IMR-90 (cell line): ENCODE results near the gene TSNAXIP1. TPM values are rescaled to one million over a fixed set of nuclear protein-coding genes. Genes with fewer than 3 reads are reported as not detected.
A peak's percentile ranks its signal among the peaks of the same experiment; 100 is the strongest.

Source experiments
- ATAC-seq: fragments of 200-7000 bp; cut with Tn5 transposase; 2 replicates; pipeline ENCODE4 v1.9.1; 2020; ENCODE audit warnings: low read depth, mild to moderate bottlenecking, moderate library complexity
- BruUV-seq: library from RNA; stranded (reverse); fragments of 400-500 nt; replicated peaks from 2 replicates; lab custom pipeline; 2021; lab: Mats Ljungman, UMichigan
- CTCF ChIA-PET: fragments of 300-600 bp; formaldehyde crosslinking; extraction: SDS; loops from one replicate; lab custom pipeline; 2021; ENCODE audit warnings: antibody characterized with exemption; lab: Yijun Ruan, JAX
- POLR2A ChIA-PET: fragments of 300-600 bp; sonication (Branson Sonifier 250); formaldehyde crosslinking; loops from one replicate; lab custom pipeline; 2022; ENCODE audit warnings: antibody characterized with exemption; ENCODE audit not compliant: unreplicated experiment; lab: Charles Lee
- DNase-seq: peaks from one replicate; pipeline ENCODE4 v3.0.0; 2013
- H2AFZ ChIP-seq: replicated peaks from 2 replicates; pipeline ENCODE3; 2013; ENCODE audit warnings: low read length, mild to moderate bottlenecking; ENCODE audit not compliant: poor library complexity
- H2AK5ac ChIP-seq: 2 replicates; pipeline ENCODE4 v1.6.1; 2013; ENCODE audit warnings: low read depth, low read length, inconsistent platforms
- H2AK9ac ChIP-seq: replicated peaks from 2 replicates; pipeline ENCODE3; 2013; ENCODE audit warnings: mild to moderate bottlenecking, low read depth, low read length, moderate library complexity; ENCODE audit not compliant: poor library complexity
- H2BK120ac ChIP-seq: 2 replicates; pipeline ENCODE4 v1.6.1; 2013; ENCODE audit warnings: low read depth, low read length, inconsistent platforms
- H2BK15ac ChIP-seq: 3 replicates; pipeline ENCODE4 v1.6.1; 2013; ENCODE audit warnings: low read depth, low read length, inconsistent platforms
- H2BK20ac ChIP-seq: 2 replicates; pipeline ENCODE4 v1.6.1; 2013; ENCODE audit warnings: low read depth, mild to moderate bottlenecking, inconsistent platforms, low read length, moderate library complexity
- H2BK5ac ChIP-seq: 2 replicates; pipeline ENCODE4 v1.6.1; 2013; ENCODE audit warnings: mild to moderate bottlenecking, low read depth, low read length, inconsistent platforms; ENCODE audit not compliant: poor library complexity, severe bottlenecking
- H3K14ac ChIP-seq: replicated peaks from 2 replicates; pipeline ENCODE4 v1.6.1; 2013; ENCODE audit warnings: low read depth, low read length, inconsistent platforms
- H3K18ac ChIP-seq: 2 replicates; pipeline ENCODE4 v1.6.1; 2013; ENCODE audit warnings: low read depth, low read length, control low read depth
- H3K23ac ChIP-seq: 2 replicates; pipeline ENCODE4 v1.6.1; 2013; ENCODE audit warnings: low read depth, low read length, inconsistent platforms
- H3K27ac ChIP-seq: 2 replicates; pipeline ENCODE4 v1.5.1; 2013; ENCODE audit warnings: mild to moderate bottlenecking, control low read depth, low read length; ENCODE audit not compliant: insufficient read depth
- H3K27me3 ChIP-seq: 2 replicates; pipeline ENCODE4 v1.6.1; 2013; ENCODE audit warnings: low read length; ENCODE audit not compliant: control insufficient read depth, insufficient read depth
- H3K36me3 ChIP-seq: 2 replicates; pipeline ENCODE4 v1.6.1; 2013; ENCODE audit warnings: low read length, mixed read lengths; ENCODE audit not compliant: control insufficient read depth, insufficient read depth
- H3K4ac ChIP-seq: 2 replicates; pipeline ENCODE4 v1.6.1; 2013; ENCODE audit warnings: low read depth, low read length, inconsistent platforms
- H3K4me1 ChIP-seq: 2 replicates; pipeline ENCODE4 v1.6.1; 2013; ENCODE audit warnings: low read length, mixed read lengths; ENCODE audit not compliant: control insufficient read depth, insufficient read depth
- H3K4me2 ChIP-seq: 2 replicates; pipeline ENCODE4 v1.6.1; 2013; ENCODE audit warnings: low read depth, mild to moderate bottlenecking, control low read depth, low read length, moderate library complexity
- H3K4me3 ChIP-seq: 2 replicates; pipeline ENCODE4 v1.5.1; 2013; ENCODE audit warnings: low read depth, mild to moderate bottlenecking, control low read depth, low read length, moderate library complexity; ENCODE audit not compliant: insufficient read depth
- H3K56ac ChIP-seq: 2 replicates; pipeline ENCODE4 v1.6.1; 2013; ENCODE audit warnings: low read length, inconsistent platforms; ENCODE audit not compliant: insufficient read depth; ENCODE audit errors: extremely low read depth
- H3K79me1 ChIP-seq, 2 experiments: 2 replicates each; pipeline ENCODE4 v1.6.1; 2013; ENCODE audit warnings: low read length in 2 of 2, inconsistent platforms in 1 of 2, low read depth in 1 of 2
- H3K9ac ChIP-seq: 2 replicates; pipeline ENCODE4 v1.6.1; 2013; ENCODE audit warnings: low read depth, low read length, control low read depth
- H3K9me1 ChIP-seq: 2 replicates; pipeline ENCODE4 v1.6.1; 2013; ENCODE audit warnings: low read length, inconsistent platforms; ENCODE audit not compliant: insufficient read depth
- H3K9me3 ChIP-seq: 2 replicates; pipeline ENCODE4 v1.6.1; 2013; ENCODE audit warnings: low read length; ENCODE audit not compliant: control insufficient read depth, insufficient read depth
- H4K20me1 ChIP-seq: 2 replicates; pipeline ENCODE4 v1.6.1; 2013; ENCODE audit warnings: low read length, inconsistent platforms; ENCODE audit not compliant: insufficient read depth
- H4K5ac ChIP-seq: 2 replicates; pipeline ENCODE4 v1.6.1; 2013; ENCODE audit warnings: mild to moderate bottlenecking, low read depth, low read length, control low read depth
- H4K8ac ChIP-seq, 2 experiments: 2 replicates each; pipeline ENCODE4 v1.6.1; 2013; ENCODE audit warnings: low read depth in 2 of 2, low read length in 2 of 2, control low read depth in 1 of 2, inconsistent platforms in 1 of 2
- H4K91ac ChIP-seq: 2 replicates; pipeline ENCODE4 v1.6.1; 2013; ENCODE audit warnings: low read depth, low read length, inconsistent platforms; ENCODE audit not compliant: insufficient read depth
- MAZ ChIP-seq: IDR thresholded peaks from 2 replicates; pipeline ENCODE4 v1.6.1; 2012; ENCODE audit warnings: low read depth, mild to moderate bottlenecking, low read length, improper control_type of control experiment, moderate library complexity, borderline replicate concordance
- NFE2L2 ChIP-seq: fragments of 150-350 bp; IDR thresholded peaks from 2 replicates; pipeline ENCODE4 v1.6.1; 2016; ENCODE audit warnings: low read depth, mild to moderate bottlenecking, low read length
- POLR2A ChIP-seq: IDR thresholded peaks from 2 replicates; pipeline ENCODE4 v1.6.1; 2012; ENCODE audit warnings: mild to moderate bottlenecking, low read depth, low read length
- WGBS, 2 experiments: methylation state at CpG; one replicate each; pipeline versions ENCODE4 v1.1.5 to v1.1.7; 2013; ENCODE audit warnings: missing lambda C conversion rate in 2 of 2; ENCODE audit not compliant: insufficient read length in 1 of 2; ENCODE audit errors: extremely low coverage in 2 of 2; 5-methylcytosine and 5-hydroxymethylcytosine counted together
- dilution Hi-C: fragments of 300-500 bp; cut with HindIII; formaldehyde crosslinking; loops from one replicate; pipeline ENCODE4 v1.14.3; 2018; ENCODE audit warnings: low sequenced_read_pairs; ENCODE audit not compliant: unreplicated experiment
- in situ Hi-C: fragments of 300-500 bp; cut with MboI; formaldehyde crosslinking; loops from 3 replicates; pipeline ENCODE4 v1.14.3; 2019; ENCODE audit warnings: low sequenced_read_pairs, inconsistent platforms, mixed read lengths
- intact Hi-C: fragments of 100-400 bp; cut with micrococcal nuclease; formaldehyde crosslinking; loops from 2 replicates; pipeline ENCODE4 v1.10.0; 2022
- polyA plus RNA-seq, 3 experiments: library from polyadenylated mRNA; depleted of rRNA; stranded (reverse); fragments of >200 nt; gene quantifications; 2 replicates each; pipeline ENCODE4 v1.2.3, GENCODE V29; 2012; ENCODE audit warnings: low replicate concordance in 1 of 3
- total RNA-seq: library from RNA; depleted of rRNA; stranded (reverse); fragments of >200 nt; gene quantifications from 2 replicates; pipeline ENCODE4 v1.2.3, GENCODE V29; 2012

TSNAXIP1 gene
- total and polyA plus RNA-seq, 2 of the 4 experiments (the other 2 are of a cell fraction), result 0.72 to 1.4 TPM

GRCh38 chr16:67873435-67874370, 67.0 kb downstream of the TSNAXIP1 start:
- H3K23ac ChIP-seq, result peak overlapping the region; percentile 19
- POLR2A ChIA-PET, result no interaction called here
- peak overlapping the region; percentile 53 for H3K4ac ChIP-seq
- no peak overlapping the region for H2BK15ac ChIP-seq
- peak; percentile 40 for ATAC-seq
- H3K18ac ChIP-seq, result no peak overlapping the region; the same call in 1 of the 2 replicates
- peaks cover 29 to 75% of the 10 kb centered on the region in 2 experiments for H3K79me1 ChIP-seq
- H2BK120ac ChIP-seq, result no peak overlapping the region
- in situ Hi-C loops (no loop called here), intact Hi-C loops (loop anchor here (2.0 kb wide), 1 partner anchor 27 kb away; the partner anchor contains the start of genes CENPT and NUTF2), dilution Hi-C loops (no loop called here)
- H3K9me3 ChIP-seq, result no peaks in the 10 kb centered on the region
- H3K4me2 ChIP-seq, result peak overlapping the region; percentile 95
- H3K4me1 ChIP-seq, result peaks cover 10% of the 10 kb centered on the region
- H3K9me1 ChIP-seq, result peaks cover 18% of the 10 kb centered on the region
- no TSS peak for BruUV-seq
- H4K91ac ChIP-seq, result 0 out of 2 replicates have a peak overlapping the region, but pooled peaks have one; percentile 24
- H2AK9ac ChIP-seq, result peak overlapping the region; percentile 84
- H2BK5ac ChIP-seq, result peak overlapping the region; percentile 59
- TF ChIP-seq MAZ, result no peak
- no peak for TF ChIP-seq NFE2L2
- TF ChIP-seq POLR2A, result no peak
- peak overlapping the region; percentile 80 for H3K56ac ChIP-seq
- CTCF ChIA-PET, result interaction anchor here (1.2 to 1.8 kb wide), 2 partner anchors 11 to 204 kb away, joined by 3 to 7 read pairs; partner anchors contain the start of gene NRN1L
- peak overlapping the region; percentile 95 for H2AFZ ChIP-seq
- peaks cover 51% of the 10 kb centered on the region for H3K36me3 ChIP-seq
- H3K27ac ChIP-seq, result peak overlapping the region; percentile 82
- H4K8ac ChIP-seq, result peak overlapping the region; percentile 53 to 64; a peak in 3 of 4 replicates
- H4K5ac ChIP-seq, result peak overlapping the region; percentile 43; the same call in 1 of the 2 replicates
- H3K4me3 ChIP-seq, result peak overlapping the region; percentile 89
- H3K14ac ChIP-seq, result peak overlapping the region; percentile 67
- H4K20me1 ChIP-seq, result peaks cover 49% of the 10 kb centered on the region
- H3K9ac ChIP-seq, result peak overlapping the region; percentile 95
- H3K27me3 ChIP-seq, result no peaks in the 10 kb centered on the region
- peak; percentile 7 for DNase-seq
- H2AK5ac ChIP-seq, result peak overlapping the region; percentile 74
- no peak overlapping the region for H2BK20ac ChIP-seq
- WGBS, 2 experiments, result 30% methylated on average over 2 of the region's 23 CpGs; no CpG with 5 or more reads in 1 of the 2 experiments
